ENCODE results near the gene ARMC12. TPM values are rescaled to one million over a fixed set of nuclear protein-coding genes. Genes with fewer than 3 reads are reported as not detected.
"Not testable (repeated sequence)": the region's sequence is repeated elsewhere in the genome, so short reads cannot be mapped to it uniquely, and the experiment has no call there.

The ARMC12 gene
- total RNA-seq, 1 donor from 2014 or later: 0.88 TPM

- intact Hi-C loops (cut with micrococcal nuclease): loop anchor here (1.0 kb wide), 3 partner anchors 21 to 62 kb away; no protein-coding TSS in a partner anchor
These were observed 5.5 kb upstream of the ARMC12 start for GRCh38 chr6:35731414-35731735.

- intact Hi-C loops (cut with micrococcal nuclease): loop anchor here (1.0 kb wide), 5 partner anchors 22 to 264 kb away; partner anchors contain the start of gene RPL10A
These were observed 4.9 kb upstream of the ARMC12 start for GRCh38 chr6:35731736-35732532.

GRCh38 chr6:35733633-35734032, 3.2 kb upstream of the ARMC12 start:
- intact Hi-C loops (cut with micrococcal nuclease): no loop called here

- intact Hi-C loops (cut with micrococcal nuclease): not testable (repeated sequence)
These were observed 2.5 kb upstream of the ARMC12 start for GRCh38 chr6:35734319-35734718.

- intact Hi-C loops (cut with micrococcal nuclease): no loop called here
These were observed 1.4 kb upstream of the ARMC12 start for GRCh38 chr6:35735452-35735851.

- intact Hi-C loops (cut with micrococcal nuclease): loop anchor here (1.0 to 2.0 kb wide), 3 partner anchors 72 to 439 kb away; partner anchors contain the start of gene DEF6
These were observed 458 bp upstream of the ARMC12 start for GRCh38 chr6:35736253-35736894.

GRCh38 chr6:35737413-35738211, 780 bp downstream of the ARMC12 start:
- intact Hi-C loops (cut with micrococcal nuclease): loop anchor here (1.0 to 2.0 kb wide), 7 partner anchors 73 to 443 kb away; partner anchors contain the start of genes PPARD and RPL10A

GRCh38 chr6:35739645-35740524, 3.1 kb downstream of the ARMC12 start:
- intact Hi-C loops (cut with micrococcal nuclease): no loop called here

- intact Hi-C loops (cut with micrococcal nuclease): no loop called here
These were observed 6.0 kb downstream of the ARMC12 start for GRCh38 chr6:35742842-35743241.

- intact Hi-C loops (cut with micrococcal nuclease): no loop called here
These were observed 8.7 kb downstream of the ARMC12 start for GRCh38 chr6:35745509-35745908.

GRCh38 chr6:35746516-35746915, 9.7 kb downstream of the ARMC12 start:
- intact Hi-C loops (cut with micrococcal nuclease): no loop called here

GRCh38 chr6:35747877-35748276, 11.0 kb downstream of the ARMC12 start:
- intact Hi-C loops (cut with micrococcal nuclease): no loop called here

- intact Hi-C loops (cut with micrococcal nuclease): no loop called here
These were observed 13.7 kb downstream of the ARMC12 start for GRCh38 chr6:35750557-35750956.

- intact Hi-C loops (cut with micrococcal nuclease): no loop called here
These were observed 14.8 kb downstream of the ARMC12 start for GRCh38 chr6:35751594-35751993.

GRCh38 chr6:35752330-35752729, 15.5 kb downstream of the ARMC12 start:
- intact Hi-C loops (cut with micrococcal nuclease): no loop called here

GRCh38 chr6:35754452-35755277, 17.8 kb downstream of the ARMC12 start:
- intact Hi-C loops (cut with micrococcal nuclease): no loop called here

GRCh38 chr6:35755278-35755924, 18.6 kb downstream of the ARMC12 start:
- intact Hi-C loops (cut with micrococcal nuclease): no loop called here

- intact Hi-C loops (cut with micrococcal nuclease): no loop called here
These were observed 20.8 kb downstream of the ARMC12 start for GRCh38 chr6:35757456-35758123.

GRCh38 chr6:35759426-35759825, 22.6 kb downstream of the ARMC12 start:
- intact Hi-C loops (cut with micrococcal nuclease): no loop called here

All from T-helper 1 cell treated with Interleukin-12 subunit alpha and Interleukin-12 subunit beta and Interleukin-4 antibody, amounts not matched to agents 30 ng/mL and 1 ng/mL, for 36 hours (primary cell).